K562 (cell line): ENCODE measurements around the gene CHAC1. TPM values are rescaled to one million over a fixed set of nuclear protein-coding genes. Genes with fewer than 3 reads are reported as not detected.

Source experiments
- ATAC-seq: fragments of 200-7000 bp; cut with Tn5 transposase; 3 replicates; pipeline ENCODE4 v1.9.1; 2020; ENCODE audit warnings: moderate library complexity
- BruUV-seq: library from RNA; stranded (reverse); fragments of 400-500 nt; replicated peaks from 2 replicates; lab custom pipeline; 2021; lab: Mats Ljungman, UMichigan
- CTCF ChIA-PET: fragments of 300-600 bp; formaldehyde crosslinking; extraction: SDS; loops from one replicate; lab custom pipeline; 2021; ENCODE audit warnings: low intra/inter-chr PET ratio; lab: Yijun Ruan, JAX
- POLR2A ChIA-PET: fragments of 300-600, 350-650 bp; sonication (Branson Sonifier 250); formaldehyde crosslinking; extraction: SDS; loops from one replicate; lab custom pipeline; 2021; ENCODE audit warnings: antibody characterized with exemption, inconsistent platforms; lab: Yijun Ruan, JAX
- DNase-seq, 4 experiments: peaks; one replicate each; pipeline versions ENCODE4 v3.0.0 to v3.0.0-alpha.2; 2011 to 2018; ENCODE audit warnings: low spot score in 3 of 4, mixed read lengths in 3 of 4; ENCODE audit errors: extremely low read depth in 1 of 4
- FAIRE-seq: peaks from 2 replicates; lab custom pipeline; 2011; peaks lifted over from hg19 to GRCh38; lab: Jason Lieb, UNC
- H2AFZ ChIP-seq: 2 replicates; pipeline ENCODE4 v1.6.0; 2011; ENCODE audit warnings: low read depth, low read length, control low read depth, inconsistent platforms
- H3K27ac ChIP-seq: fragments of 200-600 bp; 3 replicates; pipeline ENCODE4 v1.8.0; 2011; ENCODE audit warnings: low read depth, mild to moderate bottlenecking, control low read depth, inconsistent platforms, low read length, moderate library complexity, mixed read lengths; ENCODE audit errors: extremely low read depth
- H3K27me3 ChIP-seq, 2 experiments: fragments of 300-600 bp in 1 of 2; 2 replicates in 1 of 2; 3 replicates in 1 of 2; pipeline versions ENCODE4 v1.6.0 to v1.8.0; 2011; ENCODE audit warnings: inconsistent platforms in 2 of 2, low read length in 2 of 2, mild to moderate bottlenecking in 1 of 2, mixed read lengths in 1 of 2, moderate library complexity in 1 of 2; ENCODE audit not compliant: control insufficient read depth in 2 of 2, insufficient read depth in 2 of 2
- H3K36me3 ChIP-seq: fragments of 300-600 bp; 3 replicates; pipeline ENCODE4 v1.8.0; 2011; ENCODE audit warnings: mild to moderate bottlenecking, low read length, inconsistent platforms; ENCODE audit not compliant: control insufficient read depth, insufficient read depth
- H3K4me1 ChIP-seq, 2 experiments: fragments of 200-600 bp in 1 of 2; replicated peaks in 1 of 2; 2 replicates in 1 of 2; 3 replicates in 1 of 2; pipeline versions ENCODE4 v1.5.1 to v1.8.0; 2011; ENCODE audit warnings: inconsistent platforms in 2 of 2, low read length in 2 of 2, mild to moderate bottlenecking in 1 of 2, mixed read lengths in 1 of 2, moderate library complexity in 1 of 2; ENCODE audit not compliant: control insufficient read depth in 2 of 2, insufficient read depth in 2 of 2
- H3K4me2 ChIP-seq: 2 replicates; pipeline ENCODE4 v1.6.1; 2011; ENCODE audit warnings: low read length, control low read depth, inconsistent platforms, mixed read lengths; ENCODE audit not compliant: insufficient read depth
- H3K4me3 ChIP-seq: fragments of 200-600 bp; sonication (generic), shearing (Covaris generic); 2 replicates; pipeline ENCODE4 v1.5.1; 2016; ENCODE audit warnings: control low read depth, inconsistent platforms
- H3K79me2 ChIP-seq: fragments of 200-600 bp; 3 replicates; pipeline ENCODE4 v1.8.0; 2011; ENCODE audit warnings: low read length, inconsistent platforms; ENCODE audit not compliant: control insufficient read depth, insufficient read depth
- H3K9ac ChIP-seq, 2 experiments: 2 replicates each; pipeline versions ENCODE4 v1.6.0 to v1.6.1; 2011; ENCODE audit warnings: low read depth in 2 of 2, low read length in 2 of 2, control low read depth in 1 of 2, inconsistent platforms in 1 of 2, mild to moderate bottlenecking in 1 of 2, mixed read lengths in 1 of 2; ENCODE audit not compliant: insufficient read depth in 1 of 2
- H3K9me1 ChIP-seq: one replicate; pipeline ENCODE4 v1.6.0; 2011; ENCODE audit warnings: inconsistent platforms, mild to moderate bottlenecking, low read length, moderate library complexity; ENCODE audit not compliant: control insufficient read depth, insufficient read depth
- H3K9me3 ChIP-seq: replicated peaks from 2 replicates; pipeline ENCODE4 v1.5.1; 2011; ENCODE audit warnings: low read depth, low read length, inconsistent platforms; ENCODE audit not compliant: control insufficient read depth, insufficient read depth
- H4K20me1 ChIP-seq: replicated peaks from 2 replicates; pipeline ENCODE4 v1.6.1; 2011; ENCODE audit warnings: low read length, inconsistent platforms, mixed read lengths; ENCODE audit not compliant: control insufficient read depth, insufficient read depth
- ADNP ChIP-seq: fragments of 200-800 bp; sonication (Bioruptor generic); IDR thresholded peaks from 2 replicates; pipeline ENCODE4 v1.6.1; 2016; ENCODE audit warnings: missing genetic modification characterization, missing compliant biosample characterization
- ARNT ChIP-seq, 2 experiments: fragments of 450-650 bp; IDR thresholded peaks; 2 replicates each; pipeline ENCODE4 v1.6.1; 2016; ENCODE audit warnings: mild to moderate bottlenecking in 1 of 2
- ATF2 ChIP-seq: sonication (generic); formaldehyde crosslinking; IDR thresholded peaks from 2 replicates; pipeline ENCODE4 v1.8.1; 2022; ENCODE audit warnings: missing genetic modification reagents
- ESRRB ChIP-seq: fragments of 250-450 bp; sonication (Bioruptor Pico); IDR thresholded peaks from 2 replicates; pipeline ENCODE4 v1.5.0; 2020; ENCODE audit warnings: mild to moderate bottlenecking, moderate library complexity, borderline replicate concordance
- MBD2 ChIP-seq: sonication (generic); IDR thresholded peaks from 2 replicates; pipeline ENCODE4 v1.6.1; 2016; ENCODE audit warnings: low read depth, borderline replicate concordance
- NCOR1 ChIP-seq: fragments of 450-650 bp; IDR thresholded peaks from 2 replicates; pipeline ENCODE4 v1.6.1; 2016; ENCODE audit warnings: mild to moderate bottlenecking, moderate library complexity
- RB1 ChIP-seq: fragments of 450-650 bp; IDR thresholded peaks from 2 replicates; pipeline ENCODE4 v1.6.1; 2017; ENCODE audit warnings: low read depth, mild to moderate bottlenecking
- SRSF9 ChIP-seq: fragments of 200-400 bp; formaldehyde crosslinking; IDR thresholded peaks from 2 replicates; pipeline ENCODE4 v1.6.1; 2017; ENCODE audit warnings: low read depth, low read length, borderline replicate concordance
- XRCC5 ChIP-seq: fragments of 200-400 bp; formaldehyde crosslinking; IDR thresholded peaks from 2 replicates; pipeline ENCODE4 v1.6.1; 2017; ENCODE audit warnings: low read depth, mild to moderate bottlenecking, low read length
- ZBTB33 ChIP-seq: sonication (generic); formaldehyde crosslinking; IDR thresholded peaks from 2 replicates; pipeline ENCODE4 v1.8.1; 2023; ENCODE audit warnings: mild to moderate bottlenecking, missing genetic modification reagents
- ZNF197 ChIP-seq: fragments of 200-800 bp; sonication (Bioruptor generic); IDR thresholded peaks from 2 replicates; pipeline ENCODE4 v1.6.1; 2016; ENCODE audit warnings: low read depth, missing genetic modification characterization, missing compliant biosample characterization
- ZNF778 ChIP-seq: fragments of 450-650 bp; formaldehyde crosslinking; IDR thresholded peaks from 2 replicates; pipeline ENCODE4 v1.4.0; 2020; ENCODE audit warnings: mild to moderate bottlenecking, moderate library complexity
- ZNF780A ChIP-seq: fragments of 250-450 bp; sonication (Bioruptor Pico); IDR thresholded peaks from 2 replicates; pipeline ENCODE4 v1.5.0; 2021; ENCODE audit warnings: mild to moderate bottlenecking
- ZSCAN32 ChIP-seq: fragments of 450-650 bp; formaldehyde crosslinking; IDR thresholded peaks from 2 replicates; pipeline ENCODE4 v1.4.0; 2020; ENCODE audit warnings: mild to moderate bottlenecking, moderate library complexity
- WGBS: fragments of 100-300 bp; shearing (Covaris generic); methylation state at CpG from one replicate; pipeline ENCODE4 v1.1.6; 2016; ENCODE audit warnings: low coverage, mixed read lengths; ENCODE audit not compliant: insufficient coverage; ENCODE audit errors: missing lambda C conversion rate; 5-methylcytosine and 5-hydroxymethylcytosine counted together
- in situ Hi-C: fragments of 300-500 bp; cut with MboI; formaldehyde crosslinking; loops from 4 replicates; pipeline ENCODE4 v1.15.0; 2018; ENCODE audit warnings: inconsistent platforms, mixed read lengths
- intact Hi-C: fragments of 100-400 bp; cut with micrococcal nuclease; formaldehyde crosslinking; loops from 2 replicates; pipeline ENCODE4 v1.14.2; 2022
- polyA plus RNA-seq, 8 experiments: library from polyadenylated mRNA; depleted of rRNA in 4 of 8; stranded (reverse) in 5 of 8; unstranded in 3 of 8; fragments of >200 nt; fragmentation: Nextera tagmentation in 2 of 8; fragmentation: Illumina TruSeq in 1 of 8; extraction: Ambion mirVana in 2 of 8; extraction: Trizol in 1 of 8; gene quantifications; 2 replicates each; pipeline versions ENCODE4 v1.2.1 to v1.2.3, GENCODE V29; 2011 to 2014; ENCODE audit warnings: inconsistent platforms in 1 of 8, missing spikeins in 1 of 8
- total RNA-seq, 7 experiments: library from RNA; depleted of rRNA in 6 of 7; stranded (reverse); fragments of >200 nt in 6 of 7; fragmentation: Illumina TruSeq in 2 of 7; extraction: Trizol in 2 of 7; gene quantifications; 2 replicates each; pipeline versions ENCODE4 v1.2.1 to v1.2.3, GENCODE V29; 2011 to 2021; ENCODE audit warnings: low replicate concordance in 1 of 7

CHAC1 gene
- total and polyA plus RNA-seq, 9 of the 15 experiments (the other 6 are each of a cell fraction or from before 2014, with no cell fraction given): 0.47 to 39.0 (median 7.5) TPM

- Histone ChIP-seq H3K4me3 (no peak overlapping the region), H4K20me1 (peaks cover 20% of the 10 kb centered on the region; the same call in 1 of the 2 replicates), H3K27ac (no peak overlapping the region), H3K9ac (0 out of 4 replicates have a peak overlapping the region, but pooled peaks of 1 of the 2 experiments have one; percentile 43), H3K9me3 (no peaks in the 10 kb centered on the region), H3K9me1 (no peaks in the 10 kb centered on the region), H3K4me1 (peaks cover 11 to 23% of the 10 kb centered on the region in 2 experiments; a peak in 4 of 5 replicates), H2AFZ (no peak overlapping the region), H3K36me3 (peaks cover 13% of the 10 kb centered on the region; the same call in 2 of the 3 replicates), H3K27me3 (no peaks in the 10 kb centered on the region), H3K79me2 (no peaks in the 10 kb centered on the region), H3K4me2 (no peak overlapping the region)
- ChIA-PET CTCF (no interaction called here), POLR2A (interaction anchor here (1.1 to 1.7 kb wide), 4 partner anchors 8 to 209 kb away, joined by 3 to 10 read pairs (median 7); no protein-coding TSS in a partner anchor)
- FAIRE-seq (no peak), DNase-seq (no peak), ATAC-seq (no peak)
- no TSS peak for BruUV-seq
- intact Hi-C loops: loop anchor here (5.0 kb wide), 1 partner anchor 59 kb away; no protein-coding TSS in a partner anchor
- in situ Hi-C loops: loop anchor here (5.0 kb wide), 1 partner anchor 114 kb away; no protein-coding TSS in a partner anchor
- 90% methylated on average over 7 of the region's 7 CpGs for WGBS
- TF ChIP-seq ZNF780A (CRISPR knock-in tag) (no peak), ZSCAN32 (CRISPR knock-in tag) (no peak), SRSF9 (no peak), RB1 (no peak), ADNP (tag) (no peak), ATF2 (CRISPR knock-in tag) (no peak), ZBTB33 (no peak), ESRRB (CRISPR knock-in tag) (no peak), MBD2 (no peak), NCOR1 (no peak), ZNF197 (CRISPR knock-in tag) (no peak), ZNF778 (CRISPR knock-in tag) (no peak), ARNT (IDR thresholded peaks at IDR 0.05) (no peak), XRCC5 (no peak)
Measured at GRCh38 chr15:40908095-40908494, 45.2 kb upstream of the CHAC1 start.
